HL-60 (cell line): Measurements from ENCODE around the gene ANAPC1.

Experiments used
- GABPA ChIP-seq: IDR thresholded peaks from 2 replicates; pipeline ENCODE4 v1.6.1; 2012; ENCODE audit warnings: low read depth
- POLR2AphosphoS5 ChIP-seq: IDR thresholded peaks from 2 replicates; pipeline ENCODE4 v1.6.1; 2012; ENCODE audit warnings: low read depth
- SPI1 ChIP-seq: IDR thresholded peaks from 2 replicates; pipeline ENCODE4 v1.6.1; 2012; ENCODE audit warnings: low read depth, mild to moderate bottlenecking, borderline replicate concordance
- TF ChIP-seq, protein P1 (sequence below): IDR thresholded peaks from one replicate; pipeline ENCODE4 v1.5.1; 2011; ENCODE audit warnings: low read length, control low read depth, inconsistent platforms; ENCODE audit not compliant: insufficient read depth
- TF ChIP-seq, protein P2 (sequence below): IDR thresholded peaks from 2 replicates; pipeline ENCODE4 v1.6.1; 2012; ENCODE audit warnings: low read depth; ENCODE audit not compliant: insufficient replicate concordance

DNA sequence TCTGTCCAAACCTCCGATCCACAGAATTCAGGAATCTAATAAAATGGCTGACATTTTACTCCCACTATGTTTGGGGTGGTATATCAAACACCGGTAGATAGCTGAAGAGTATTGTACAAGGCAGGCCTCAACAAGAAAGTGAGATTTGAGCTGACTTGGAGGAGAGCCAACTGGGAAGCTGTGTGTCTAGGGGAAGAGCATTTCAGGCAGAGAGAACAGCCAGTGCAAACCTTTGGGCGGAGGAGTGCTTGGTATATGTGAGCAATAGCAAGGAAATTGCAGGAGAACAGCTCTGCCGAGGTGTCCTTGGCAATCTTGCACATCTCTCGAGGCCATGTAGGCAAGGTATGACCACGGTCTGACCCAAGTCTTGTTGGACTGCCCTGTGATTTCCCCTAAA is 12.6 kb upstream of the ANAPC1 start:
- TF ChIP-seq, protein P1, sequence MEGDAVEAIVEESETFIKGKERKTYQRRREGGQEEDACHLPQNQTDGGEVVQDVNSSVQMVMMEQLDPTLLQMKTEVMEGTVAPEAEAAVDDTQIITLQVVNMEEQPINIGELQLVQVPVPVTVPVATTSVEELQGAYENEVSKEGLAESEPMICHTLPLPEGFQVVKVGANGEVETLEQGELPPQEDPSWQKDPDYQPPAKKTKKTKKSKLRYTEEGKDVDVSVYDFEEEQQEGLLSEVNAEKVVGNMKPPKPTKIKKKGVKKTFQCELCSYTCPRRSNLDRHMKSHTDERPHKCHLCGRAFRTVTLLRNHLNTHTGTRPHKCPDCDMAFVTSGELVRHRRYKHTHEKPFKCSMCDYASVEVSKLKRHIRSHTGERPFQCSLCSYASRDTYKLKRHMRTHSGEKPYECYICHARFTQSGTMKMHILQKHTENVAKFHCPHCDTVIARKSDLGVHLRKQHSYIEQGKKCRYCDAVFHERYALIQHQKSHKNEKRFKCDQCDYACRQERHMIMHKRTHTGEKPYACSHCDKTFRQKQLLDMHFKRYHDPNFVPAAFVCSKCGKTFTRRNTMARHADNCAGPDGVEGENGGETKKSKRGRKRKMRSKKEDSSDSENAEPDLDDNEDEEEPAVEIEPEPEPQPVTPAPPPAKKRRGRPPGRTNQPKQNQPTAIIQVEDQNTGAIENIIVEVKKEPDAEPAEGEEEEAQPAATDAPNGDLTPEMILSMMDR: no peak
- no peak for TF ChIP-seq POLR2AphosphoS5
- TF ChIP-seq, protein P2, sequence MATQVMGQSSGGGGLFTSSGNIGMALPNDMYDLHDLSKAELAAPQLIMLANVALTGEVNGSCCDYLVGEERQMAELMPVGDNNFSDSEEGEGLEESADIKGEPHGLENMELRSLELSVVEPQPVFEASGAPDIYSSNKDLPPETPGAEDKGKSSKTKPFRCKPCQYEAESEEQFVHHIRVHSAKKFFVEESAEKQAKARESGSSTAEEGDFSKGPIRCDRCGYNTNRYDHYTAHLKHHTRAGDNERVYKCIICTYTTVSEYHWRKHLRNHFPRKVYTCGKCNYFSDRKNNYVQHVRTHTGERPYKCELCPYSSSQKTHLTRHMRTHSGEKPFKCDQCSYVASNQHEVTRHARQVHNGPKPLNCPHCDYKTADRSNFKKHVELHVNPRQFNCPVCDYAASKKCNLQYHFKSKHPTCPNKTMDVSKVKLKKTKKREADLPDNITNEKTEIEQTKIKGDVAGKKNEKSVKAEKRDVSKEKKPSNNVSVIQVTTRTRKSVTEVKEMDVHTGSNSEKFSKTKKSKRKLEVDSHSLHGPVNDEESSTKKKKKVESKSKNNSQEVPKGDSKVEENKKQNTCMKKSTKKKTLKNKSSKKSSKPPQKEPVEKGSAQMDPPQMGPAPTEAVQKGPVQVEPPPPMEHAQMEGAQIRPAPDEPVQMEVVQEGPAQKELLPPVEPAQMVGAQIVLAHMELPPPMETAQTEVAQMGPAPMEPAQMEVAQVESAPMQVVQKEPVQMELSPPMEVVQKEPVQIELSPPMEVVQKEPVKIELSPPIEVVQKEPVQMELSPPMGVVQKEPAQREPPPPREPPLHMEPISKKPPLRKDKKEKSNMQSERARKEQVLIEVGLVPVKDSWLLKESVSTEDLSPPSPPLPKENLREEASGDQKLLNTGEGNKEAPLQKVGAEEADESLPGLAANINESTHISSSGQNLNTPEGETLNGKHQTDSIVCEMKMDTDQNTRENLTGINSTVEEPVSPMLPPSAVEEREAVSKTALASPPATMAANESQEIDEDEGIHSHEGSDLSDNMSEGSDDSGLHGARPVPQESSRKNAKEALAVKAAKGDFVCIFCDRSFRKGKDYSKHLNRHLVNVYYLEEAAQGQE: no peak
- TF ChIP-seq GABPA: no peak
- no peak for TF ChIP-seq SPI1
